NB4 (cell line): Measurements from ENCODE around the gene LAMA5.

Experiments
- DNase-seq: peaks from one replicate; pipeline ENCODE4 v3.0.0; 2010; ENCODE audit warnings: low read depth
- H3K4me3 ChIP-seq: one replicate; pipeline ENCODE4 v1.5.1; 2011; ENCODE audit warnings: mild to moderate bottlenecking, low read depth, low read length, moderate library complexity
- MYC ChIP-seq: IDR thresholded peaks from 2 replicates; pipeline ENCODE4 v1.6.1; 2011; ENCODE audit warnings: low read depth, low read length
- POLR2A ChIP-seq: IDR thresholded peaks from 2 replicates; pipeline ENCODE4 v1.6.1; 2011; ENCODE audit warnings: mild to moderate bottlenecking; ENCODE audit not compliant: insufficient read length; ENCODE audit errors: extremely low read depth
- TF ChIP-seq, protein P1 (sequence below): IDR thresholded peaks from one replicate; pipeline ENCODE4 v1.5.1; 2012; ENCODE audit warnings: low read depth, low read length
- TF ChIP-seq, protein P2 (sequence below): IDR thresholded peaks from 2 replicates; pipeline ENCODE4 v1.6.1; 2011; ENCODE audit warnings: low read depth, low read length

The LAMA5 gene

DNA sequence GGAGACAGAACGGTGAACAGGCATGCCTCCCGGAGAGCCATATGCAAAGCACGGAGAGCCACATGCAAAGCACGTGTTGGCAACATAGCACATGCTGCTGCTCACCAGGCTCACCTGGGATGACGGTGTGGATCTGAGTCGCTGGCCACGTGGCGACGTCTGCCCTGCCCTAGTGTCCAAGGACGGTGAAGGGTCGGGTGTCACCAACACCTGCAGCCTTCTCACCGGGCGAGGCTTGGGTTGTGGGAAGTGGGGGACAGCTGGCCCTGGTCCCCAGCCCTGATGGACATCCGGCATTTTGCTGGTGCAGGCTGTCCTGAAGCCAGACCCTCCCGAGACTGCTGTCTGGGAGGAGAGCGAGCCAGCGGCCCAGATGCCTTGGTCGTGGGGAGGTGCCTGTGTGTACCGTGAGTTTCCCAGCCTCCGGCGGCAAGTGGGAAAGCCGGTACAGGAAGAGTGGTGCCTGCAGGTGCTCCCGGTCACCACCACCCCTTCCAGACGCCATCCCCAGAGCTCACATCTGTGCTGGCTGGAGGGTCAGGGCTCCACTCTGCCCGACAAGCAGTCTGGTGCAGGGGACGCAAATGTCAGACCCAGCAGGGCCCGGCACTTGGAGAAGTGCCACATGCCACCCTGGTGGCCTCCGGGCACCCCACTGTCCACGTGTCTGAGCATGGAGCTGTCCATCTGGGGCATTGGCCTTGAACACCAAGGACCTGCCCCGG is 70.2 kb downstream of the LAMA5 start:
- TF ChIP-seq, protein P1, sequence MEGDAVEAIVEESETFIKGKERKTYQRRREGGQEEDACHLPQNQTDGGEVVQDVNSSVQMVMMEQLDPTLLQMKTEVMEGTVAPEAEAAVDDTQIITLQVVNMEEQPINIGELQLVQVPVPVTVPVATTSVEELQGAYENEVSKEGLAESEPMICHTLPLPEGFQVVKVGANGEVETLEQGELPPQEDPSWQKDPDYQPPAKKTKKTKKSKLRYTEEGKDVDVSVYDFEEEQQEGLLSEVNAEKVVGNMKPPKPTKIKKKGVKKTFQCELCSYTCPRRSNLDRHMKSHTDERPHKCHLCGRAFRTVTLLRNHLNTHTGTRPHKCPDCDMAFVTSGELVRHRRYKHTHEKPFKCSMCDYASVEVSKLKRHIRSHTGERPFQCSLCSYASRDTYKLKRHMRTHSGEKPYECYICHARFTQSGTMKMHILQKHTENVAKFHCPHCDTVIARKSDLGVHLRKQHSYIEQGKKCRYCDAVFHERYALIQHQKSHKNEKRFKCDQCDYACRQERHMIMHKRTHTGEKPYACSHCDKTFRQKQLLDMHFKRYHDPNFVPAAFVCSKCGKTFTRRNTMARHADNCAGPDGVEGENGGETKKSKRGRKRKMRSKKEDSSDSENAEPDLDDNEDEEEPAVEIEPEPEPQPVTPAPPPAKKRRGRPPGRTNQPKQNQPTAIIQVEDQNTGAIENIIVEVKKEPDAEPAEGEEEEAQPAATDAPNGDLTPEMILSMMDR = no peak
- no peak for TF ChIP-seq MYC
- TF ChIP-seq POLR2A = no peak
- TF ChIP-seq, protein P2, sequence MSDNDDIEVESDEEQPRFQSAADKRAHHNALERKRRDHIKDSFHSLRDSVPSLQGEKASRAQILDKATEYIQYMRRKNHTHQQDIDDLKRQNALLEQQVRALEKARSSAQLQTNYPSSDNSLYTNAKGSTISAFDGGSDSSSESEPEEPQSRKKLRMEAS = no peak
- H3K4me3 ChIP-seq = no peak overlapping the region
- no peak for DNase-seq

DNA sequence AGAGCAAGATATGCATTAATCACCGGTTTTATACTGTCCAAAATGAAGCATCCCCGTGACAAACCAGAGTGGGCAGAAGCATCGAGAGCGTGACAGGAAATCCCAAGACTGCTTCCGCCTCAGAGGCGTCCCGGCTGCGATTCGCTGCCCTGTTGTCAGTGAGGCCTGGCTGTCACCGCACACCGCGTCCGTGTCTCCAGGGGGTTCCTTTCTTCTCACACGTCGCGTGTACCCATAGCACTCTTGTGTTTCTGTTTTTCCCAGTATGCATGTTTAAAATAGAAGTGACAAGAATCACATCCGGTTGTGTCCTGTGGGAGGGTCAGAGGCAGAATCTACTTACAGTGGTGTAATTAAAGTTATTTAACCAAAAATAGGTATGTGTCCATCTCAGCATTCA is 72.6 kb downstream of the LAMA5 start:
- no peak for DNase-seq
- TF ChIP-seq, protein P1 = no peak
- TF ChIP-seq POLR2A (no peak), MYC (no peak)
- TF ChIP-seq, protein P2 = no peak
- no peak overlapping the region for H3K4me3 ChIP-seq

DNA sequence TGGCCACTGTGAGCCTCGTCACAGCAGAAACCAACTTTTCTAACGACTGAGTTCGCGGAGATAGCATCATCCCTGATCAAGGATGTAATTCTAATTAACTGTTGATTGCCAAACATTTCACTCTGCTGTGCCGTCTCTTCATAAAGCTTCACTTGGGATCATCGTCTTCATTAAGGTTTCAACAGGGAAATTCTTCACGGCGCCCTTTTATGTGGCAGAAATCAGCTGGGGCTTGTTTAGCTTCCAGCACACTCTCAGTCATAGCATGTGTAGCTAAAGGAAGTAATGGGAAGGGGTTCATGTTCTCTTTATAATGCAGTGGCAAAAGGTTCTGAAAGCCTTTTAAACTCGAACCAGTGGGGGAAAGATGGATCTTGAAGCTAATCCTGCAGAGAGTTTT is 73.2 kb downstream of the LAMA5 start:
- TF ChIP-seq, protein P1 = no peak
- TF ChIP-seq POLR2A = no peak
- TF ChIP-seq, protein P2 = no peak
- TF ChIP-seq MYC = no peak
- DNase-seq = no peak
- no peak overlapping the region for H3K4me3 ChIP-seq

DNA sequence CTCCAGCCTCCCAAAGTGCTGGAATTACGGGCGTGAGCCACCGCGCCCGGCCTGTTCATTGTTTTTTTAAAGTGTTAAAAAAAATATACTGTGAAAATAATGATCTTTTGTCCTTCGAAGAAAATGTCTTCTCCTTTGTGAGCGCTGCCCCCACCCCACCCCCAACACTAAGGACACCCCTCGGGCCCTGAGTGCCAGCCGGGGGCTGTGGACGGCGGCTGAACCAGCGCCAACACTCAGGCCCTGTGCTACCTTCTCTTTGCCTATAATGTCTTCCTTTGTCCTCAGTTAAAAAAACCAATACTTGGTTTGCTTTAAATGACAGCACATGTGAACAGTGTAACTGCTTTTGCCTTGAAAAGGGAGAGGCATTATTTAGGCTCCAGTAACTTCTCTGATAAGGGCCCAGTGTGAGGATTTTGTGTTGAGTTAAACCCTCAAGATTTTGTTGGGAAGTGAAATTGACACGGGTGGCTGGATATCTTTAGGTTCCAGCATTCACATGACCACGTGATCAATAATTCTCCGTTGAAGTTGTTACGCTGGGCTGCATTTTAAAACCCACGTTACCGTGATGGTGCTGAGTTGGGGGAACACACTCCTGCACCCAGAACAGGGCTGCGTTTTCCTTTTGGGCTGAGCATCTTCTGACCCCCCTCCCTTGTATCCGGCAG is 73.9 kb downstream of the LAMA5 start:
- TF ChIP-seq POLR2A (no peak), MYC (no peak)
- TF ChIP-seq, protein P1 = no peak
- no peak overlapping the region for H3K4me3 ChIP-seq
- no peak for DNase-seq

DNA sequence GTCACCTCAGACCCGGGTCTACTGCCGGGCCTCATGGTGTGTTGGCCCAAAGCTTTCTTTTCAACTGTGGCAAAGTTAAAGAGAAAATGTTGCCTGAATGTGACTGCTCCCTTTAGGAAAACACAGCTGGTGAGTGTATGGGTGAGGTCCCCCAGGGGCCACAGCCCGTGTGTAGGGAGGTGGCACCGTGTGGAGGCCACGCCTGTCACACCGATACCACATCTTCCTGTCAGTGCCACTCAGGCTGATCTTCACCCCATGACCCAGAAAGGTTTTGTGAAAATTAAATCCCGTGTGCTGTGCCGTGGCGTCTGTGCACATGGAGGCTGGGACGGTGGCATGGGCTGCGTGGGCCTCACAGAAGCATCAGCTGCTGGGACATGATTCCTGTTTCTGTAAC is 75.0 kb downstream of the LAMA5 start:
- DNase-seq = no peak
- H3K4me3 ChIP-seq = no peak overlapping the region
- TF ChIP-seq MYC = no peak
- TF ChIP-seq, protein P2 = no peak

DNA sequence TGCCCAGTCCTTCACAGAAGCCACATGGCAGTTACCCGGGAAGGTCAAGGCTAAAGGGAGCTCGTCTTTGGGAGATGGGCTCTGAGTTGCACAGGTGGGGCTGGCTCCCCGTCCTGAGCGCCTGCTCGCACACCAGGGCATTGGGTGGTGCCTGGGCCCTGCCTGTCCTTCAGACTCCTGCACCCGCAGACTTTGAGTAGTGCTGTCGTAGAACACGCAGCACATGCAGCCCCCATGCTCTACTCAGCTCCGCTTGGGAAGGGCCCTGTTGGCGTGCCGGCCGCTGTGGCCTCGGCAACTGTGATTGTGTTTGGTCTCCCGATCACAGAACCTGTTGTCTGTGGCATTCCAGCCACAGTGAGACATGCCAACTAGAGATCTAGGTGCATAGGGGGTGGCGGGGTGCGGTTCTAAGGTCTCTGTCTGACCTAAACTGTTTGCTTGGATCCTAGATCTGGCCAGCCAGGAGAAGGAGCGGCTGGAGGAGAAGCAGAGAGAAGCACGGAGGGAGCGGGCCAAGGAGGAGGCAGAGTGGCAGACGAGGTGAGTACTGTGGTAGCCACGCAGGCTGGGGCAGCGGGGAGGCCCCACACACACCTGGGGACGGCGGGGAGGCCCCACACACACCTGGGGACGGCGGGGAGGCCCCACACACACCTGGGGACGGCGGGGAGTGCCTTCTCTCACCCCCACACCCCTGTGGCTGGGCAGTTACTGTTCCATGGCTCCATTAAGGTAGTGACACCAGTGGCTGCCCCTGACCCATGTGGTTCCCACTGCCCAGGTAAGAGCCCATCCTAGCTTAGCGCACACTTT is 75.7 kb downstream of the LAMA5 start:
- DNase-seq = no peak
- TF ChIP-seq, protein P1 = no peak
- TF ChIP-seq, protein P2 = no peak
- TF ChIP-seq MYC = no peak
- no peak for TF ChIP-seq POLR2A
- no peak overlapping the region for H3K4me3 ChIP-seq
